Left colon (tissue), 2 donors: ENCODE measurements around the gene BCL2. TPM values are rescaled to one million over a fixed set of nuclear protein-coding genes. Genes with fewer than 3 reads are reported as not detected.

ENCODE experiments used
- ATAC-seq: fragments of 200-7000 bp; cut with Tn5 transposase; one replicate; pipeline ENCODE4 v1.9.1; 2020; ENCODE audit warnings: mild to moderate bottlenecking, moderate library complexity
- DNase-seq, 2 donors: peaks; one replicate each; pipeline ENCODE4 v3.0.0-alpha.2; 2020
- intact Hi-C, 2 donors: fragments of 100-400 bp; cut with DNase I in 1 of 2; cut with micrococcal nuclease in 1 of 2; formaldehyde crosslinking; loops; one replicate each; pipeline versions ENCODE4 v1.11.2 to v1.14.0; 2022; cut with DNase I, micrococcal nuclease
- total RNA-seq, 2 donors: library from RNA; stranded (reverse); fragmentation: NEBNext Ultra II Directional; extraction: Animal tissue kit (Norgen Biotek cat#: 25700); gene quantifications; one replicate each; pipeline ENCODE4 v1.2.1, GENCODE V29; 2021
- donor health status: DM: no; HTN: no; CAD: no.
- donor health status: DM: yes; HTN: yes; CAD: no.

The BCL2 gene
- total RNA-seq, 2 donors from 2014 or later = 16.6 to 19.3 TPM

DNA sequence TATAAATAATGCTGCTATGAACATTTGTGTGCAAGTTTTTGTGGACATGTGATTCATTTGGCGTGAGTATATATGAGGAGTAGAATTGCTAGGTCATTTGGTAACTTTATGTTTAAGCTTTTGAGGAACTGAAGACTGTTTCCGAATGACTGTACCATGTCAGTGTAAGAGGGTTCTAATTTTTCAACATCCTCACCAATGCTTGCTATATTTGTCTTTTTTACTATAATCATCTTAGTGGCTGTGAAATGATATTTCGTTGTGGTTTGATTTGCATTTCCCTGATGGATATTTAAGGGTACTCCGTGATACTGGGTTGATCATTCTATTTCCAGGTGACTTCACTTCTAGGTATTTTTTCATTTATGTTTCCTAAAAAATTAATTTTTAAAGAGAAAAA lies 241.1 kb downstream of the BCL2 start:
- intact Hi-C loops = no loop called here

DNA sequence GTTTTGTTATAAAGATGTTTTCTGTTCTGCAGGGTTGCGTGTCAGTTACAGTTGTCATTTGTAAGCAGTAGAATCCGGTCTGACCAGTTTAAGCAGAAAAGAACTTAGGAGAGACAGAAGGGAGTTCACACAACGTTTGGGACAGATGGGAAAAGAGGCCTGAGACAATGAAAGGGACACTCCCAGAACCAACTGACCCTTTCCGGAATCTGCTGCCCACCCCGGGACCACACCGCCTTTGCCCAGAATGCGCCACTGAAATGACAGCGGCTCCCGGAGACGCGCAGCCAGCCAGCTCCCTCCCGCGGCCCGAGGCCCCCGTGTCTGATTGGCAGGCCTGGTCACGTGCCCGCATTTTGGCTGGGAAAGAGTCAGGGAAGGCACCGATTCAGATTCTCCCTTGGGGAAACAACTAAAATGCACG lies 244.6 kb downstream of the BCL2 start:
- ATAC-seq (peak; percentile 89), DNase-seq (peak; percentile 83)
- intact Hi-C loops = no loop called here

More for the DNA sequence above, 241.1 kb downstream of the BCL2 start:
- no peak for ATAC-seq
- no peak for DNase-seq

DNA sequence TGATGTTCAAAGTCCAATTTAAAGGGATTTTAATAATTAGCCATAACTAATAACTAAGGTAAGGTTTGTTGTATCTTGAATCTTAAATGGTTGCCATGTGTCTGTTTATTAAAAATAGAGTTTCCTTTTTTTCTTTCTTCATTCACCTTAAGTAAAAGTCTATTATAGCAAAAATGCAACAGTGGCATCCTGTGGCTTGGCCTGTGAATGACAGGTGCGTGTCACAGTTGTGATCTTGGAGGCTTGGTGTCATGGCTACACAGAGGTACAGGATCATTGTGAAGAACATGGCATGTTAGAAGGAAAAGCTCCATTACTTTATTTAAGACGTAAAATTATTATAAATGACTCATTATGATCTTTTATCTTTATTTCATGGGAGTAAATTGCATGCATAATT lies 246.1 kb downstream of the BCL2 start:
- DNase-seq = no peak
- ATAC-seq = peak; percentile 50
- intact Hi-C loops = no loop called here

Other genes starting within 250 kb of the BCL2 start
- 10 to 100 TPM; 32.6 to 42.8 TPM for gene KDSR, start 47.4 kb upstream of the BCL2 start, total RNA-seq
- 100 to 1,000 TPM; 123 to 163 TPM for gene VPS4B, start 102.7 kb upstream of the BCL2 start, total RNA-seq
- 1 to 10 TPM; 3.5 to 3.7 TPM for gene SERPINB5, start 157.2 kb upstream of the BCL2 start, total RNA-seq
- gene SERPINB12, start 222.6 kb upstream of the BCL2 start, total RNA-seq = not detected